Liver (tissue), 3 donors: ENCODE measurements around the gene PKHD1.

Source experiments
- ATF3 ChIP-seq: IDR thresholded peaks from 2 replicates; pipeline ENCODE4 v1.6.1; 2016; ENCODE audit warnings: antibody characterized with exemption
- CTCF ChIP-seq: fragments of 150-350 bp; IDR thresholded peaks from 2 replicates; pipeline ENCODE4 v1.5.1; 2017; ENCODE audit warnings: improper control_type of control experiment, low read depth, low read length; ENCODE audit not compliant: missing input control
- EGR1 ChIP-seq, 2 donors: IDR thresholded peaks; 2 replicates each; pipeline ENCODE4 v1.6.1; 2016 to 2018; ENCODE audit warnings: antibody characterized with exemption in 2 of 2, low read depth in 2 of 2
- FOXA1 ChIP-seq: IDR thresholded peaks from 2 replicates; pipeline ENCODE4 v1.6.1; 2016; ENCODE audit warnings: antibody characterized with exemption
- GABPA ChIP-seq, 2 donors: IDR thresholded peaks in 1 of 2; conservative IDR thresholded peaks in 1 of 2; 2 replicates each; pipeline ENCODE4 v1.6.1; 2016; ENCODE audit warnings: antibody characterized with exemption in 2 of 2, mild to moderate bottlenecking in 1 of 2, moderate library complexity in 1 of 2
- HNF4A ChIP-seq, 2 donors: conservative IDR thresholded peaks; 2 replicates each; pipeline ENCODE4 v1.6.1; 2016; ENCODE audit warnings: antibody characterized with exemption in 2 of 2, mild to moderate bottlenecking in 2 of 2
- JUND ChIP-seq, 2 donors: IDR thresholded peaks; 2 replicates each; pipeline ENCODE4 v1.6.1; 2016; ENCODE audit warnings: antibody characterized with exemption in 2 of 2
- RAD21 ChIP-seq, 2 donors: IDR thresholded peaks; 2 replicates each; pipeline ENCODE4 v1.6.1; 2016; ENCODE audit warnings: antibody characterized with exemption in 2 of 2, mild to moderate bottlenecking in 2 of 2
- RXRA ChIP-seq, 2 donors: IDR thresholded peaks; 2 replicates each; pipeline ENCODE4 v1.6.1; 2017 to 2018; ENCODE audit warnings: antibody characterized with exemption in 2 of 2, mild to moderate bottlenecking in 1 of 2
- TAF1 ChIP-seq: conservative IDR thresholded peaks from 2 replicates; pipeline ENCODE4 v1.6.1; 2016; ENCODE audit warnings: antibody characterized with exemption, mild to moderate bottlenecking
- TF ChIP-seq, protein P1 (sequence below): IDR thresholded peaks from 2 replicates; pipeline ENCODE4 v1.6.1; 2016; ENCODE audit warnings: antibody characterized with exemption, mild to moderate bottlenecking
- TF ChIP-seq, protein P2 (sequence below): IDR thresholded peaks from 2 replicates; pipeline ENCODE4 v1.6.1; 2016; ENCODE audit warnings: antibody characterized with exemption
- TF ChIP-seq, protein P3 (sequence below): IDR thresholded peaks from 2 replicates; pipeline ENCODE4 v1.6.1; 2016; ENCODE audit warnings: antibody characterized with exemption
- donor health status: healthy.
- donor health status: healthy.

DNA sequence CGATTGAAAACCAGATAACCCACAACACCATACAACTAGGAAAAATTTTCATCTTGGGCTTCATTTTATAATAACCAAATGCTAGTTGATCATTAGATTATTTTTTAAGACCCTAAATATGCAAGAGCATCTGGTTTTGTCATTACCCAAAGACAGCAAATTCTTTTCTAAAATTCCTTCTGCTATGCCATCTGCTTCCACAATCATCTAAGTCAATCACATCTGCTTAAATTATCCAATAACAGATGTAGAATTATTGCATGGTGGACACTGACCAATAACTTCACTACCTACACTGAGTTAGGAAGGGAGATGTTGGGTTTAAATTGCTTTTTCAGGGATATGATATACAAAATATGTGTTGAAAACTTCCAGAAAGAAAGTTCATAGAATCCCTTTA, 41.9 kb downstream of the PKHD1 start:
- TF ChIP-seq CTCF (no peak), EGR1 (IDR thresholded peaks at IDR 0.05; ENCODE audit: low read depth in 2 of 2) (no peak), TAF1 (no peak), FOXA1 (no peak), RXRA (IDR thresholded peaks at IDR 0.05) (no peak), GABPA (IDR thresholded peaks at IDR 0.05 in 1 of 2, conservative IDR thresholded peaks at IDR 0.05 in 1 of 2) (no peak), RAD21 (IDR thresholded peaks at IDR 0.05) (no peak), ATF3 (no peak), JUND (IDR thresholded peaks at IDR 0.05) (no peak), HNF4A (conservative IDR thresholded peaks at IDR 0.05) (no peak)
- TF ChIP-seq, protein P1, sequence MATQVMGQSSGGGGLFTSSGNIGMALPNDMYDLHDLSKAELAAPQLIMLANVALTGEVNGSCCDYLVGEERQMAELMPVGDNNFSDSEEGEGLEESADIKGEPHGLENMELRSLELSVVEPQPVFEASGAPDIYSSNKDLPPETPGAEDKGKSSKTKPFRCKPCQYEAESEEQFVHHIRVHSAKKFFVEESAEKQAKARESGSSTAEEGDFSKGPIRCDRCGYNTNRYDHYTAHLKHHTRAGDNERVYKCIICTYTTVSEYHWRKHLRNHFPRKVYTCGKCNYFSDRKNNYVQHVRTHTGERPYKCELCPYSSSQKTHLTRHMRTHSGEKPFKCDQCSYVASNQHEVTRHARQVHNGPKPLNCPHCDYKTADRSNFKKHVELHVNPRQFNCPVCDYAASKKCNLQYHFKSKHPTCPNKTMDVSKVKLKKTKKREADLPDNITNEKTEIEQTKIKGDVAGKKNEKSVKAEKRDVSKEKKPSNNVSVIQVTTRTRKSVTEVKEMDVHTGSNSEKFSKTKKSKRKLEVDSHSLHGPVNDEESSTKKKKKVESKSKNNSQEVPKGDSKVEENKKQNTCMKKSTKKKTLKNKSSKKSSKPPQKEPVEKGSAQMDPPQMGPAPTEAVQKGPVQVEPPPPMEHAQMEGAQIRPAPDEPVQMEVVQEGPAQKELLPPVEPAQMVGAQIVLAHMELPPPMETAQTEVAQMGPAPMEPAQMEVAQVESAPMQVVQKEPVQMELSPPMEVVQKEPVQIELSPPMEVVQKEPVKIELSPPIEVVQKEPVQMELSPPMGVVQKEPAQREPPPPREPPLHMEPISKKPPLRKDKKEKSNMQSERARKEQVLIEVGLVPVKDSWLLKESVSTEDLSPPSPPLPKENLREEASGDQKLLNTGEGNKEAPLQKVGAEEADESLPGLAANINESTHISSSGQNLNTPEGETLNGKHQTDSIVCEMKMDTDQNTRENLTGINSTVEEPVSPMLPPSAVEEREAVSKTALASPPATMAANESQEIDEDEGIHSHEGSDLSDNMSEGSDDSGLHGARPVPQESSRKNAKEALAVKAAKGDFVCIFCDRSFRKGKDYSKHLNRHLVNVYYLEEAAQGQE: no peak
- TF ChIP-seq, protein P2, sequence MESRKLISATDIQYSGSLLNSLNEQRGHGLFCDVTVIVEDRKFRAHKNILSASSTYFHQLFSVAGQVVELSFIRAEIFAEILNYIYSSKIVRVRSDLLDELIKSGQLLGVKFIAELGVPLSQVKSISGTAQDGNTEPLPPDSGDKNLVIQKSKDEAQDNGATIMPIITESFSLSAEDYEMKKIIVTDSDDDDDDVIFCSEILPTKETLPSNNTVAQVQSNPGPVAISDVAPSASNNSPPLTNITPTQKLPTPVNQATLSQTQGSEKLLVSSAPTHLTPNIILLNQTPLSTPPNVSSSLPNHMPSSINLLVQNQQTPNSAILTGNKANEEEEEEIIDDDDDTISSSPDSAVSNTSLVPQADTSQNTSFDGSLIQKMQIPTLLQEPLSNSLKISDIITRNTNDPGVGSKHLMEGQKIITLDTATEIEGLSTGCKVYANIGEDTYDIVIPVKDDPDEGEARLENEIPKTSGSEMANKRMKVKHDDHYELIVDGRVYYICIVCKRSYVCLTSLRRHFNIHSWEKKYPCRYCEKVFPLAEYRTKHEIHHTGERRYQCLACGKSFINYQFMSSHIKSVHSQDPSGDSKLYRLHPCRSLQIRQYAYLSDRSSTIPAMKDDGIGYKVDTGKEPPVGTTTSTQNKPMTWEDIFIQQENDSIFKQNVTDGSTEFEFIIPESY: no peak
- TF ChIP-seq, protein P3, sequence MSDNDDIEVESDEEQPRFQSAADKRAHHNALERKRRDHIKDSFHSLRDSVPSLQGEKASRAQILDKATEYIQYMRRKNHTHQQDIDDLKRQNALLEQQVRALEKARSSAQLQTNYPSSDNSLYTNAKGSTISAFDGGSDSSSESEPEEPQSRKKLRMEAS: no peak
